ENCODE measurements around the gene IL20RB.
"Not testable (repeated sequence)": the region's sequence is repeated elsewhere in the genome, so short reads cannot be mapped to it uniquely, and the experiment has no call there.

Gene IL20RB

DNA sequence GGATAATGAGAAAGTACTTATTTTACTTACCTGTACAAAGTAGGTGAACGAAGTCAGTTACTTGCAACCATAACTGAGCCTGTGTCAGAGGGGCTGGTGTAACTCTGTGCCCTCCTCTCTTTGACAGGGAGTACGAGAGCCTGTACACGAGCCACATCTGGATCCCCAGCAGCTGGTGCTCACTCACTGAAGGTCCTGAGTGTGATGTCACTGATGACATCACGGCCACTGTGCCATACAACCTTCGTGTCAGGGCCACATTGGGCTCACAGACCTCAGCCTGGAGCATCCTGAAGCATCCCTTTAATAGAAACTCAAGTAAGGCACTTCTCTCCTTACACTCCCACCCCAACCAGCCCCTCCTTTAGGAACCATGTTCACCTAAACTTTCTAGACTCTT is 24.2 kb downstream of the IL20RB start:
- TF ChIP-seq, protein P1, sequence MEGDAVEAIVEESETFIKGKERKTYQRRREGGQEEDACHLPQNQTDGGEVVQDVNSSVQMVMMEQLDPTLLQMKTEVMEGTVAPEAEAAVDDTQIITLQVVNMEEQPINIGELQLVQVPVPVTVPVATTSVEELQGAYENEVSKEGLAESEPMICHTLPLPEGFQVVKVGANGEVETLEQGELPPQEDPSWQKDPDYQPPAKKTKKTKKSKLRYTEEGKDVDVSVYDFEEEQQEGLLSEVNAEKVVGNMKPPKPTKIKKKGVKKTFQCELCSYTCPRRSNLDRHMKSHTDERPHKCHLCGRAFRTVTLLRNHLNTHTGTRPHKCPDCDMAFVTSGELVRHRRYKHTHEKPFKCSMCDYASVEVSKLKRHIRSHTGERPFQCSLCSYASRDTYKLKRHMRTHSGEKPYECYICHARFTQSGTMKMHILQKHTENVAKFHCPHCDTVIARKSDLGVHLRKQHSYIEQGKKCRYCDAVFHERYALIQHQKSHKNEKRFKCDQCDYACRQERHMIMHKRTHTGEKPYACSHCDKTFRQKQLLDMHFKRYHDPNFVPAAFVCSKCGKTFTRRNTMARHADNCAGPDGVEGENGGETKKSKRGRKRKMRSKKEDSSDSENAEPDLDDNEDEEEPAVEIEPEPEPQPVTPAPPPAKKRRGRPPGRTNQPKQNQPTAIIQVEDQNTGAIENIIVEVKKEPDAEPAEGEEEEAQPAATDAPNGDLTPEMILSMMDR (IDR thresholded peaks at IDR 0.05; ENCODE audit: insufficient read depth, low read depth, low read length, missing control alignments) = no peak
- no peak overlapping the region for H3K4me3 ChIP-seq (ENCODE audit: low read depth, low read length)

GRCh38 chr3:136982520-136983138 is 24.8 kb downstream of the IL20RB start:
- no peak for DNase-seq (ENCODE audit: low read depth)
- H3K4me3 ChIP-seq (ENCODE audit: low read depth, low read length) = no peak overlapping the region
- TF ChIP-seq, protein P1 (IDR thresholded peaks at IDR 0.05; ENCODE audit: insufficient read depth, low read depth, low read length, missing control alignments) = no peak

More for the DNA sequence above, 24.2 kb downstream of the IL20RB start:
- DNase-seq (ENCODE audit: low read depth) = no peak

DNA sequence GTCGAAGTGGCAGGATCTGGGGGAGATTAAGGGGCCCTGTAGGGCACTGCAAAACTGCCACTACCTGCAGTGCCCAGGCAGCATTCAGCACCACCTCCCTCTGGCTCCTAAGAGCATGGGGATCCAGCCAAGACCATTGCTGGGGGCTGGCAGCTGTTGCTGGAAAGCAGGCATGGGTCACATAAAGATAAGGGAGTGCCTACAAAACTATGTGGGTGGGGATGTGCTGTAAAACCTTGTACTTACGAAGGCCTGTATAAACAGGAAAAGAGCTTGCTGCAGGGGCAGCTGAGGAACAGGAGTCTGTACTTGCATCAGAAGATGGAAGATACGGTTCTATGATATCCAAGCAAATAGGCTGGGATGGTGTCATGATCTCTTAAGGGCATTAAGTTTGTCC is 27.1 kb downstream of the IL20RB start:
- H3K4me3 ChIP-seq (ENCODE audit: low read depth, low read length) = no peak overlapping the region
- TF ChIP-seq, protein P1 (IDR thresholded peaks at IDR 0.05; ENCODE audit: insufficient read depth, low read depth, low read length, missing control alignments) = no peak
- DNase-seq (ENCODE audit: low read depth) = no peak

DNA sequence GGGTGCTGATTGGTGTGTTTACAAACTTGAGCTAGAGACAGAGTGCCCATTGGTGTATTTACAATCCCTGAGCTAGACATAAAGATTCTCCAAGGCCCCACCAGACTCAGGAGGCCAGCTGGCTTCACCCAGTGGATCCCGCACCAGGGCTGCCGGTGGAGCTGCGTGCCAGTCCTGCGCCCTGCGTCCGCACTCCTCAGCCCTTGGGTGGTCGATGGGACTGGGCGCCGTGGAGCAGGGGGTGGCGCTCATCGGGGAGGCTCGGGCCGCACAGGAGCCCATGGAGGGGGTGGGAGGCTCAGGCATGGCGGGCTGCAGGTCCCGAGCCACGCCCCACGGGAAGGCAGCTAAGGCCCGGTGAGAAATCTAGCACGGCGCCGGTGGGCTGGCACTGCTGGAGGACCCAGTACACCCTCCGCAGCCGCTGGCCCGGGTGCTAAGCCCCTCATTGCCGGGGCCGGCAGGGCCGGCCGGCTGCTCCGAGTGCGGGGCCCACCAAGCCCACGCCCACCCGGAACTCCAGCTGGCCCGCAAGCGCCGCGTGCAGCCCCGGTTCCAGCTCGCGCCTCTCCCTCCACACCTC is 29.7 kb downstream of the IL20RB start:
- not testable (repeated sequence) for H3K4me3 ChIP-seq (ENCODE audit: low read depth, low read length); DNase-seq (ENCODE audit: low read depth)

GRCh38 chr3:136988651-136989050 is 30.9 kb downstream of the IL20RB start:
- H3K4me3 ChIP-seq (ENCODE audit: low read depth, low read length) = no peak overlapping the region
- TF ChIP-seq, protein P1 (IDR thresholded peaks at IDR 0.05; ENCODE audit: insufficient read depth, low read depth, low read length, missing control alignments) = no peak
- no peak for DNase-seq (ENCODE audit: low read depth)

GRCh38 chr3:136989781-136990524 is 32.2 kb downstream of the IL20RB start:
- TF ChIP-seq, protein P1 (IDR thresholded peaks at IDR 0.05; ENCODE audit: insufficient read depth, low read depth, low read length, missing control alignments) = no peak
- no peak overlapping the region for H3K4me3 ChIP-seq (ENCODE audit: low read depth, low read length)
- no peak for DNase-seq (ENCODE audit: low read depth)

DNA sequence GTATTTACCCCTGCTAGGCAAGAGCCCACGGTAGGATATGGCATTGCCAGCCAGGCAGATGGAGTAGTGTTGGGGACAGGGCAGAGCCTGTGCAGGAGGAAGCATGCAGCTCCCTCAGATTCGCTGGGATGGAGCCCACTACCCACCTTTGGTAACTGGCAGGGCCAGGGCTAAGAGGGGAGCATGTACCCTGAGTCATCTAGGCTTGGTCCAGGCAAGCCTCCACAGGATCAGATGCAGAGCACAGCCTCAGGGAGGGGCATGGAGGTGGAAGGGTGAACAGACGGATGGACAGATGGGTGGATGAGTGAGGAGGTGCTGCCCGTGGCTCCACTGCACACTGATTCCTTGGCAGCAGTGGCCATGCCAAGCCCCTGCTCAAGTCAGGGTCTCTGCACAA is 33.0 kb downstream of the IL20RB start:
- DNase-seq (ENCODE audit: low read depth) = no peak
- TF ChIP-seq, protein P1 (IDR thresholded peaks at IDR 0.05; ENCODE audit: insufficient read depth, low read depth, low read length, missing control alignments) = no peak
- no peak overlapping the region for H3K4me3 ChIP-seq (ENCODE audit: low read depth, low read length)

All from GM12865 (cell line).